ENCODE data around the gene PACRG. TPM values are rescaled to one million over a fixed set of nuclear protein-coding genes. Genes with fewer than 3 reads are reported as not detected.
"Not testable (repeated sequence)": the region's sequence is repeated elsewhere in the genome, so short reads cannot be mapped to it uniquely, and the experiment has no call there.

PACRG gene
- polyA plus RNA-seq, 10 donors: 1.6 to 2.6 (median 2.4) TPM

- peak in 1 of 3 donors; percentile 23 for DNase-seq
Measured at GRCh38 chr6:162940426-162940825, 212.7 kb downstream of the PACRG start.

GRCh38 chr6:162941128-162941527, 213.4 kb downstream of the PACRG start:
- no peak for DNase-seq

- peak in 1 of 3 donors; percentile 59 for DNase-seq
Measured at GRCh38 chr6:162942866-162943265, 215.1 kb downstream of the PACRG start.

- DNase-seq: no peak
Measured at GRCh38 chr6:162943369-162943768, 215.6 kb downstream of the PACRG start.

GRCh38 chr6:162951164-162951743, 223.5 kb downstream of the PACRG start:
- no peak for DNase-seq

GRCh38 chr6:162952423-162952822, 224.6 kb downstream of the PACRG start:
- DNase-seq: no peak

- DNase-seq: no peak
Measured at GRCh38 chr6:162957062-162957461, 229.3 kb downstream of the PACRG start.

- peak in 1 of 3 donors; percentile 67 for DNase-seq
Measured at GRCh38 chr6:162960679-162961457, 233.1 kb downstream of the PACRG start.

GRCh38 chr6:162962093-162962492, 234.3 kb downstream of the PACRG start:
- DNase-seq: no peak

GRCh38 chr6:162963861-162964260, 236.1 kb downstream of the PACRG start:
- DNase-seq: no peak

- peak; percentile 92 to 99 (median 95) for DNase-seq
Measured at GRCh38 chr6:162964488-162965140, 236.8 kb downstream of the PACRG start.

- no peak for DNase-seq
Measured at GRCh38 chr6:162965366-162965765, 237.6 kb downstream of the PACRG start.

GRCh38 chr6:162970246-162970645, 242.5 kb downstream of the PACRG start:
- no peak for DNase-seq

GRCh38 chr6:162971356-162971755, 243.6 kb downstream of the PACRG start:
- DNase-seq: no peak

- DNase-seq: peak in 2 of 3 donors; percentile 47 to 55
Measured at GRCh38 chr6:162973151-162973872, 245.5 kb downstream of the PACRG start.

- peak in 1 of 3 donors; percentile 20 for DNase-seq
Measured at GRCh38 chr6:162973980-162974379, 246.2 kb downstream of the PACRG start.

GRCh38 chr6:162974685-162975084, 246.9 kb downstream of the PACRG start:
- no peak for DNase-seq

GRCh38 chr6:162976141-162976540, 248.4 kb downstream of the PACRG start:
- no peak for DNase-seq

- DNase-seq: not testable (repeated sequence)
Measured at GRCh38 chr6:162983234-162983633, 255.5 kb downstream of the PACRG start.

GRCh38 chr6:162998777-162999176, 271.0 kb downstream of the PACRG start:
- no peak for DNase-seq

- DNase-seq: peak in 1 of 3 donors; percentile 61
Measured at GRCh38 chr6:162999575-163000285, 272.0 kb downstream of the PACRG start.
